ENCODE measurements around the gene ACVRL1.

Gene ACVRL1

GRCh38 chr12:51942501-51943000, 35.2 kb downstream of the ACVRL1 start:
- DNase-seq (ENCODE audit: low spot score): peak; percentile 46

GRCh38 chr12:51943346-51943745, 36.0 kb downstream of the ACVRL1 start:
- peak; percentile 31 for DNase-seq (ENCODE audit: low spot score)

DNA sequence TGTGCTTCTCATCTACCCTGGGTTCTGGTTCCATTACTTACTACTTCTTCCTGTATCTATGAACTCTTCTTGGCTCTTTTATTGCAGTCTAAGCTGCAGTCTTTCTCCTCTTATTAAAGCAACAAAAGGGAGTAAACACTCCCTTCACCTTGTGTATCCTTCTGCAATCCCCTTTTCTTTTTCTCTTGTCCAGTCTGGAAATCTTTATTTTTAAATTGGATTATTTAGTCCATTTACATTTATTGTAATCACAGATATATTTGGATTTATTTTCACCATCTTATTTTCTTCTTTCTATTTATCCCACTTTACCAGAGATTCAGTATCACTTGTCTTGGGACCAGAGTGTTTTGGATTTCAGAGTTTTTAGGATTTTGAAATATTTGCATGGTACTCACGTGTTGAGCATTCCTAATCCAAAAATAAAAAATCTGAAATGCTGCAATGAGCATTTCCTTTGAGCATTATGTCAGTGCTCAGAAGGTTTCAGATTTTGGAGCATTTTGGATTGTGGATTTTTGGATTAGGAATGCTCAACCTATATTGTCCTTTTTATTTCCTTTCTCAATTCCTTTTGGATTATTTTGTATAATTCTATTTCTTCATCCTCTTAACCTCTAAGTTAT, 37.4 kb downstream of the ACVRL1 start:
- DNase-seq (ENCODE audit: low spot score): no peak

DNA sequence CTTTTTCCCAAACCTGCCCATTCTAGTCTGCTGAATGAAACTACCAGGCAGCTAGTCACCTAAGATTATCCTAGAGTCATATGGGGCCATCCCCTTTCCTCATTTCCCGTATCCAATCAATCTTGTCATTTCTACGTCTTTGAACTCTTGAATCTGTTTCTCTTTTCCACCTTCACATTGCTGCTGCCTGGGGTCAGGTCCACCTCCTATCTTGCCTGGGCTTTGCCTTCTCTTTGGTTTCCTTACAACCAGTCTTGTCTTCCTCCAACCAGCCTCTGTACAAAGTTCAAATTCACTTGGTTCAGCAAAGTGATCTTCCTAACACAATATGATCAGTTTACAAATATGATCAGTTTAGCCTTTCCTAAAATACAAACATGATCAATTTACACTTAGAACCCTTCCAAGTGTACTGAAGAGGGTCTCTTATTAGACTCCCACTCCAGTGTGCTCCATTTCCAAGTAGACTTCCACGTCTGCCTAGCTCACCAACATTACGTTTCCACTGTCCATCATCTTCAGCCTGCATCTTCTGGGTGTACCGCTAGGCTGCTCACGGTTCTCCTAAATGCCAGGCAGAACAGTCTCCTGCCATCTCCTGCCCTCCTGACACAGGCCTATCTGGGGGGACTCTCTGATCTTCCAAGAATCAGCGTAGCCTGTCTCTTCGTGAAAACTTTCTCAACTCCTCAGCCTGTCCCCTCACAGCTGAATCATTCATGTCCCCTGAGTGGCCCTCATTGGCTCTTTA, 40.1 kb downstream of the ACVRL1 start:
- peak; percentile 28 for DNase-seq (ENCODE audit: low spot score)

DNA sequence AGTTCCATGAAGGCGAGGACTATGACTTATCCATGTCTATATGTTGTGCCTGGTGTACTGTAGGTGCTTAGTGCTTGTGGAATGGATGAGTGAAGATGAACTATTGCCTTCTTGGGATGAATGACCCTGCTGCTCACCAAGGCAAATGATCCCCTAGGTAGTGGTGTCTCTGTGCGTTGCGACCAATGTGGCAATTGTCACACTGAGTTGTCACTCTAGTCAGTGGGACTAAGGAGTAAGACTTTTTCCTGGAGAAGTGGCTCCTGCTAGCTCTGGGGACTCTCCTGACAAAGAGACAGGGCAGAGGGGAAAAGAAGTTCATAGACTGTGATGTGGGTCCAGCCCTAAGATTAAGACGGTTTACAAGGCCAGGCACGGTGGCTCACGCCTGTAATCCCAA, 40.8 kb downstream of the ACVRL1 start:
- DNase-seq (ENCODE audit: low spot score): peak; percentile 36

DNA sequence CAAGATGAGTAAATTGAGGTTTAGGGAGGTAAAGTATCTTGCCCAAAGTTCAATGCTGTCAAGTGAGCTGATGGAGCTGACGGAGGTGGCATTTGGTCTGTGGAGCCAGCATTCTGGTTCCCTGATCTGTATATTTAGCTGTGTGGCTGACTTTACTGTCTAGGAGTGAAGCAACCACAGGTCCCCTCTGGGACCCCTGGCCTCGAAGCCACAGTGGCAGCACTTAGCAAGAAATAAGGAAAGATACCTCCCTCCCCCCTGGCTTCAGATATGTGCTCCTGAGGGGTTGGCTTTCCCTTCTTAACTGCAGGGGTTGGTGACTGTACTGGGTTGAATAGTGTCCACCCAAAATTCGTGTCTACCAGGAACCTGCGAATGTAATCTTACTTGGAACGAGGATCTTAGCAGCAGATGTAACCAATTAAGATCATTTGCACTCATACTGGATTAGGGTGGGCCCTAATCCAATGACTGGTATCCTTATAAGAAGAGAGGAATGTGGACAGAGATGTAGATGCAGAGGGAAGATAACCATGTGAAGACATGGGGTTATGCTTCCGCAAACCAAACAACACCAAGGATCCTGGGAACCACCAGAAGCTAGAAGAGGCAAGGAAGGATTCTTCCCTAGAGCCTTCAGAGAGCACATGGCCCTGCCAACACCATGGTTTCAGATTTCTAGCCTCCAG, 42.2 kb downstream of the ACVRL1 start:
- DNase-seq (ENCODE audit: low spot score): peak; percentile 41

DNA sequence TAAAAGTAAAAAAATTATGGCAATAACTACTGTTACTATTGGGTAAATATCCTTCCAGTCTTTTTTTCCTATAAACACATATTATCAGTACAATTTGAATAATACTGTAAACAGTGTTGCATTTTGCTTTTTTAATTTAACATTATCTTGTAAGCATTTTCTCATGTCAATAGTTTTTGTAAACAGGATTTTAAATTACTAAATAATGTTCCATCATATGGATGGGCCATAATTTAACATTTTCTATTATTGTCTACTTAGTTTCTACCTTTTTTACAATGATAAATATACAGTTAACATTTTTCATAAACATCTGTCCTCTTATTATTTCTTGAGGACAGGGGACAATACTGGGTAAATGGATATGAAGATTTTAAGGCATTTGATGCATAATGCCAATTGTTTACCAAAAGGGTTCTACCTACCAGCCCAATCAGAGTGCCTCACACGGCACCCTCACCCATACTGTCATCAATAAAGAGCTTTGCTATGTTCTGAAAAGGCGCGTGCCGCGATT, 43.4 kb downstream of the ACVRL1 start:
- no peak for DNase-seq (ENCODE audit: low spot score)

DNA sequence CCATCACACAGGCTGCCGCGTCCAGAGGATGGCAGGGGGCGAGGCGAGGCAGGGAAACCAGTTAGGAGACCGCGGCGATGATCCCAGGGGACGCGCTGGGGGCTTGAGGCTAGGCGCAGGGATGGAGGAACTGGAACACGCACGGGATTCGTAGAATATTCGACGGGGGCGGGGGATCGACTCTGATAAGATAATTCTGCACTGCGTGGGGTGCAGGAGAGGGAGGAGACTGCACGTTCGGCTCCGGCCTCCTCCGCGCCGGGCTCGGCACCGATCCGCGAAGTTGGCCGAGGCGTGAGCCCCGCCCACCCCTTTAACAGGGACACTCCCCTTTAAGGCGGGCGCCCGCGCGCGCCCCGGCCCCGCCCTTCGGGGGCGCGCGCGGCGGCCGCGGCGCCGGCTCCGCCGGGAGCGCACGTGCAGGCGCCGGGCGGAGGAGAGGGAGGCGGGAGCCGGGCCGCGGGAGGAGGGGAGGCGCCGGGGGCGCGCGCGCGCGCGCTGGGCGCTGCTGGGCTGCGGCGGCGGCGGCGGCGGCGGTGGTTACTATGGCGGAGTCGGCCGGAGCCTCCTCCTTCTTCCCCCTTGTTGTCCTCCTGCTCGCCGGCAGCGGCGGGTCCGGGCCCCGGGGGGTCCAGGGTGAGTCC, 44.0 kb downstream of the ACVRL1 start, which contains the start of gene ACVR1B:
TSS of gene ACVR1B (plus strand) at position 501 of the 644 bp plus-strand sequence. CDS start at position 546, 45 bp downstream.
- peak; percentile 95 for DNase-seq (ENCODE audit: low spot score)

- peak; percentile 84 for DNase-seq (ENCODE audit: low spot score)
These were observed 44.8 kb downstream of the ACVRL1 start for GRCh38 chr12:51951843-51952722.

GRCh38 chr12:51953089-51953488, 45.8 kb downstream of the ACVRL1 start:
- no peak for DNase-seq (ENCODE audit: low spot score)

GRCh38 chr12:51953864-51954263, 46.6 kb downstream of the ACVRL1 start:
- DNase-seq (ENCODE audit: low spot score): no peak

GRCh38 chr12:51954561-51955361, 47.5 kb downstream of the ACVRL1 start:
- no peak for DNase-seq (ENCODE audit: low spot score)

GRCh38 chr12:51955702-51956101, 48.4 kb downstream of the ACVRL1 start:
- DNase-seq (ENCODE audit: low spot score): no peak

- no peak for DNase-seq (ENCODE audit: low spot score)
These were observed 51.2 kb downstream of the ACVRL1 start for GRCh38 chr12:51958542-51958941.

- no peak for DNase-seq (ENCODE audit: low spot score)
These were observed 51.9 kb downstream of the ACVRL1 start for GRCh38 chr12:51959211-51959610.

GRCh38 chr12:51959921-51960320, 52.6 kb downstream of the ACVRL1 start:
- DNase-seq (ENCODE audit: low spot score): no peak

GRCh38 chr12:51960488-51960887, 53.2 kb downstream of the ACVRL1 start:
- DNase-seq (ENCODE audit: low spot score): no peak

- DNase-seq (ENCODE audit: low spot score): no peak
These were observed 53.6 kb downstream of the ACVRL1 start for GRCh38 chr12:51960890-51961289.

DNA sequence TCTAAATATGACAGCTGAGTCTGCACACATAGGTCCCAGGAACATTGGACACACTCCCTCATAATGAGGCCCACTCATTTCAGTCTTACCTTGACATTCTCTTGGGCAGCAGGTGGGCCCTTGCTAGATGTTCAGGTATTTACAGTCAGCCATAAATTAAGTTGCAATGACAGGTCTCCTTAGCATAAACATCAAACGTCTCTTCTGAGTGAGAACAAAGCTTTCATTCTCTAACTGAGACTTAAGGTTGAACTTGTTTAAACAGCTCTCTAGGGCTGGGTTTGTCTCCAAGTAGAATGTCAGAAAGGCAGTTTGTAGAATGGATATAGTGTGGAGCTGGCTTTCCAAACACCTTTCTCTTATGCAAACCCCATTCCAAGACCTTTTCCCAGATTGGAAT, 54.5 kb downstream of the ACVRL1 start:
- DNase-seq (ENCODE audit: low spot score): no peak

DNA sequence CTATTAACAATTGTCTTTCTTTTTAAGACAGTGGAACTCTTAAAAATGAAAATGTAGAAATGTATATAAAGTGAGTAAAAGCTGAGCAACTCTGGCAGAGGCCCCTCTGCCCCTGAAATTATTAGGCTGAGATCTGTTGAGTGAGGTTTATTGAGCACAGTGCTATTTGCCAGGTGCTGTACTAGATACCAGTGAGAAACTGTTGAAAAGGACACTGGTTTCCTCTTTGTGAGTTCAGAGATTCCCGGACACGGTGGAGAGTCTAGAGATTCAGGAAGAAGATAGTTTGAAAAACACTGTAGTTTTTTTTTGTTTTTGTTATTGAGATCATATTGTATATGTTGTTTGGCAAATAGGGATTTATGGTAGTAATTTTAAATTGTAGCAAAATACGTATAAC, 55.4 kb downstream of the ACVRL1 start:
- DNase-seq (ENCODE audit: low spot score): no peak

Measured in ecto neural progenitor cell (in vitro differentiated cells).